CD4-positive, alpha-beta T cell treated with Interleukin-4 for 4 hours (primary cell): ENCODE measurements around the gene IRAG1.

ENCODE experiments used
- DNase-seq: peaks from one replicate; pipeline ENCODE4 v3.0.0-alpha.2; 2020

IRAG1 gene

GRCh38 chr11:10664496-10664895 is 29.1 kb downstream of the IRAG1 start:
- DNase-seq = no peak

- DNase-seq = no peak
Measured at GRCh38 chr11:10663990-10664389, 29.6 kb downstream of the IRAG1 start.

GRCh38 chr11:10663365-10663764 is 30.2 kb downstream of the IRAG1 start:
- DNase-seq = no peak

GRCh38 chr11:10660323-10660722 is 33.2 kb downstream of the IRAG1 start:
- DNase-seq = no peak

GRCh38 chr11:10659339-10660216 is 34.0 kb downstream of the IRAG1 start:
- DNase-seq = no peak

- no peak for DNase-seq
Measured at GRCh38 chr11:10658621-10659338, 34.8 kb downstream of the IRAG1 start.

GRCh38 chr11:10657308-10658271 is 36.0 kb downstream of the IRAG1 start:
- DNase-seq = no peak

- DNase-seq = no peak
Measured at GRCh38 chr11:10655943-10656576, 37.5 kb downstream of the IRAG1 start.

GRCh38 chr11:10655227-10655626 is 38.3 kb downstream of the IRAG1 start:
- DNase-seq = no peak

GRCh38 chr11:10654811-10655150 is 38.8 kb downstream of the IRAG1 start:
- DNase-seq = no peak

- DNase-seq = peak; percentile 65
Measured at GRCh38 chr11:10653946-10654810, 39.4 kb downstream of the IRAG1 start.

GRCh38 chr11:10653261-10653660 is 40.3 kb downstream of the IRAG1 start:
- DNase-seq = no peak

- no peak for DNase-seq
Measured at GRCh38 chr11:10651656-10652361, 41.7 kb downstream of the IRAG1 start.

- DNase-seq = no peak
Measured at GRCh38 chr11:10650630-10651029, 42.9 kb downstream of the IRAG1 start.

- DNase-seq = no peak
Measured at GRCh38 chr11:10650166-10650565, 43.4 kb downstream of the IRAG1 start.

- DNase-seq = no peak
Measured at GRCh38 chr11:10648871-10649270, 44.7 kb downstream of the IRAG1 start.

GRCh38 chr11:10646681-10647355 is 46.7 kb downstream of the IRAG1 start:
- DNase-seq = no peak

- no peak for DNase-seq
Measured at GRCh38 chr11:10646005-10646404, 47.5 kb downstream of the IRAG1 start.

GRCh38 chr11:10645212-10645795 is 48.3 kb downstream of the IRAG1 start:
- DNase-seq = no peak
